HG02943 (cell line): Measurements from ENCODE around the gene PPP2R2B.

Experiments
- ATAC-seq: cut with Tn5 transposase; IDR thresholded peaks from one replicate; pipeline ENCODE4 v1.9.1; 2021; ENCODE audit warnings: mild to moderate bottlenecking, low read depth, moderate library complexity; ENCODE audit not compliant: unreplicated experiment

PPP2R2B gene

DNA sequence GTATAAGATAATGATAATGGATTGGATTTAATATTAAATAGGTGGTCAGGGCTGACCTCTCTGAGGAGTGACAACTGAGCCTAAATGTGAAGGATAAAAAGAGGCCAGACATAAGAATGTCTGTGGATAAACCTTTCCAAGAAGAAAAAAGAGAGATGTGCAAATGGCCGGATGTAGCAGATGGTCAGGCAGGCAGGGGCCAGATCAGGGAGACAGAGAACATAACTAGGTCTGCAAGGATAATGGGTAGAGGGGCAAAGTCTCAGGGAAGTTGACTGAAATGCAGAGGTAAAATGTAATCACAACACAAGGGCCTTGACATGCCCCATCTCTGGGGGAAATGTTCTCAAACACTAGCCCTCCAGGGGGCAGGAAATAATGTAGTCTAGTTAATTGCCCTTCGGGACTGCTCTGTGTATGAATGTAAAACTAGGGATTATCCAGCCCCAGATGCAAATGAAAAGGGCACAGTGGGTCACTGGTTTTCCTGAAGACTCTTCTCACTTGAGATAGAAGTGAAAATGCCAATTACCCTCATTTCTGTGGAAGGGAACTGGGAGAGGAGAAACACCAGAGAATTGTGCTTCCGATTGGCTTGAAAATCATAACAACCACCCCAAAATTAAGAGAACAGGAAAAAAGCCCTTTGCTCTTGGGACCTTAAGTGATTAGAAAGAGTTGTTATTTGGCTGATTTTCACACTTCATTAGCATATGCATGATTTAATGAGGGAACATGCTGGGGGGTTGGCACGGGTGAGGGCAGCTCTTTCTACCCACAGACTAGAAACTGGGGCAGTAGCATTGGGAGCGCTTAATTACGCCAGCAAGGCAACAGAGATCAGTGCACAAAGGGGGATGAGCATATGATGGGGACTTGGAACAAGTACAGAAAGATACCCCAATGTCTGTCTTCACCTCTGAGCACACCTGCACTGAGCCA lies 88.6 kb downstream of the PPP2R2B start:
- no peak for ATAC-seq

DNA sequence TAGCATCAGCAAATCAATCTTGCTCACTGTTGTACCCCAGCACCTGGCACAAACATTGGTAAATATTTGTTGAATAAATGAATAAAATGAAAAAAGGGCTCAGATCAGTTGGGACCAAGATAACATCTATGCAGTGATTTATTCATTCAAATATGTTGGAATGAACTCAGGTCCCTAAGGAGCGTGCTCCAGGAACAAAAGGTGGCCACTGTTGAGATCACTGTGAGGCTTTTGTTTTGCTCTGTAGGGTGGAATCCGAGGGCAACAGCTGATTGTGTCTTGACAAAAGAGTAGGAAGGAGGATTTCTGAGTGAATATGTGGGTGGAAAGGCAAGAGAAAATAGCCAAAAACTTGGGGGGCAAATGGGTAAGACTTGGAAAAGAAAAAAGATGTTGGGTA lies 89.7 kb downstream of the PPP2R2B start:
- ATAC-seq, result no peak

DNA sequence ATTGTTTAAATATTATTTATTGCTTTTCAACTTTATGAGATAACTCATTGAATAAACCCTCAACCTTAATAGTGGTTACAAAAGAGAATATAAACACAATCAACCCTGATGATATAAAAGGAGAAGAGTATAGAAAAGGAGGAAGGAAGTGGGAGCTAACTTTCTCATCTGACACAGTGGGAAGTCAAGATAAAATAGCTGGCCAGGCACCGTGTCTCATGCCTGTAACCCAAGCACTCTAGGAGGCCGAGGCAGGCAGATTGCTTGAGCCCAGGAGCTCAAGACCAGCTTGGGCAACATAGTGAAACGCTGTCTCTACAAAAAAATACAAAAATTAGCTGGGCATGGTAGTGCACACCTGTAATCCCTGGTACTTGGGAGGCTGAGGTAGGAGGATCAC lies 93.5 kb downstream of the PPP2R2B start:
- no peak for ATAC-seq

DNA sequence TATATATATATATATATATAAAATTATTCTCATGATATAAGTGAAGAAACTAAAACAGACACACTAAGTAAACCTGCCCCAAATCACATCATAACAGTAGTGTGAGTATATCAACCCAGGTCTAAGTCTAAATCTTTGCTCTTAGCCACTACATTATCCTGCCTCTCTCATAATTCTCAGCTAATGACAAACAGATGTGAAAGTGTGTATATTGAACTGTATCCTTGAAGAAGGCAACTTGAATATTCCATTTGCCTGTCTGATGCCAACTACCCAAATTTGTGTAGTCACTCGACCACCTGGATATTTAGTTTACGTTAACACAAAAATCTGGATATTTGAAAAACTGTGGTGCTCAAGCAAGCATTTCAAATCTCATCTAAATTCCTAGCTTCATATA lies 97.4 kb downstream of the PPP2R2B start:
- no peak for ATAC-seq

DNA sequence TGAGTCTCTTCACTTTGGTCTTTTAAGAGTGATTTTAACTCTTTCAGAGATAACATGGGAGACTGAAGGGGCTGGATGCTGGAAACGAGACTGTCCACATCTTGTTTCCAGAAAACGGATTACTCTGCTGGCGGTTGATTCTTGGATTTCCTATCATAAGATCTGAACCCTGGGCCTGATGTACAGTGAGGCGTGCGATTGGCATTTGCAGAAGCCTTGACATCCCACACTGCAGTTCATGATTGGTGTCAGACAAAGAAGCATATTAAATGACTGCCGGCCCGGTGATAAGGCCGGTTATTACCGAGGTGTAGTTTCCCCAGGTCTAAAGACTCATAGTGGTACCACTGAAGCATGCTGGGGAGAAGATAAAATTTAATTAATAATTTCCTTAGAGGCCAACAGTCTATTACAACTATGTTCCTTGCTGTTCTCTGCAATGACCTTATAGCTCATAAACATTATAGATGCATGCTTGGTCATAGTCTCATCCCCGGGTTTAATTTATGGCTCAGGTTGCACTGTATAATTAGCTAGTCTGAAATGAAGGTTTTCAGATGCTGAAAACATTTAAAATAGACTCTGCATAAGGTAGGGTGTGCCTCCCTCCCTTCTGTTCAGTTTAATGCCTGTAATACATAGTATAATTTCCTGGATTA lies 99.2 kb downstream of the PPP2R2B start:
- ATAC-seq, result no peak

DNA sequence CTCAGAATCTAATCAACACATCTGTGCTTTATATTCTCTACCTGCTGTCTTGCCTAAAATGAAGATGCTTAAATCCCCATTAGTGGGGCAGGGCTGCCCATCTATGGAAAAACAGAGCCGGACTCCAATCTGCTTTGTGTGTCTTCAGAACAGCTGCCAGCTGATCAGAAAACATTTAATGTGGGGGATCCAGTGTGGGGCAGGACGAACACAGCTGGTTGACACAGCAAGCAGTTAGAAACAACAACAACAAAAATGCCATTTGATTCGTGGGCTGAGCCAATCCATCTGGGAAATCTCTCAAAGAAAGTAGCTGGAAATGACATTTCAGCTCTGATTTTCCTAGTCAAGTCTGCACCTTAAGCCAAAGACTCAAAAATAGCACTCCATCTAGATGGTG lies 99.8 kb downstream of the PPP2R2B start:
- ATAC-seq, result no peak

- ATAC-seq, result no peak
Measured at GRCh38 chr5:146778261-146778660, 100.3 kb downstream of the PPP2R2B start.

- ATAC-seq, result no peak
Measured at GRCh38 chr5:146772881-146773466, 105.6 kb downstream of the PPP2R2B start.

DNA sequence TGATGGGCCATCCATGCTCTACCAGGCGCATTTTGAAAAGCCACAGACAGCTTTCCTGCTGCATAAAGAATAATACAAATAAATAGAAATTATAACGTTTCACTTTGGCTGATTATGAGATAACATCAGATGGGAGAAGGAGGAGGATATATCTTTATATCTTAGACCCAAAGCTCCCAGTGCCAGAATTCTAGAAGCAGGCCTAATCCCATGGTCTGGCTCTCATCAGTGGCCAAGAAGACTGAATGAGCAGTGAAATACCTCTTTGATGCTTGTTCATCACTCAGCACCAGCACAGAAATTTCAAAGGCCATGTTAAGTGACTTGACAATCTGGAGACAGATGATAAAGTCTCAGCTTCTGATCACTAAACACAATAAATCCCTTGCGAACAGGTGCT lies 107.6 kb downstream of the PPP2R2B start:
- ATAC-seq, result no peak

- ATAC-seq, result no peak
Measured at GRCh38 chr5:146770546-146770945, 108.0 kb downstream of the PPP2R2B start.

DNA sequence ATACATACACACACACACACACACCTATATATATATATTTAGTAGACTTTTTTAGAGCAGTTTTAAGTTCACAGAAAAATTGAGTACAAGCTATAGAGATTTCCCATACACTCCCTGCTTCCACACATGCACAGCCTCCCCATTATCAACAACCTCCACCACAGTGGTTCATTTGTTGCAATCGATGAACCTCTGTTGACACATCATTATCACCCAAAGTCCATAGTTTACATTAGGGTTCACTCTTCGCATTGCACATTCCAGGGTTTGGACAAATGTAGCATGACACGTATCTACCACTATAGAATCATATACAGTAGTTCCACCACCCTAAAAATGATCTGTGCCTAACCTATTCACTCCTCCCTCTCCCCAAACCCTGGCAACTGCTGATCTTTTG lies 111.0 kb downstream of the PPP2R2B start:
- no peak for ATAC-seq

GRCh38 chr5:146766013-146766412 lies 112.5 kb downstream of the PPP2R2B start:
- no peak for ATAC-seq

DNA sequence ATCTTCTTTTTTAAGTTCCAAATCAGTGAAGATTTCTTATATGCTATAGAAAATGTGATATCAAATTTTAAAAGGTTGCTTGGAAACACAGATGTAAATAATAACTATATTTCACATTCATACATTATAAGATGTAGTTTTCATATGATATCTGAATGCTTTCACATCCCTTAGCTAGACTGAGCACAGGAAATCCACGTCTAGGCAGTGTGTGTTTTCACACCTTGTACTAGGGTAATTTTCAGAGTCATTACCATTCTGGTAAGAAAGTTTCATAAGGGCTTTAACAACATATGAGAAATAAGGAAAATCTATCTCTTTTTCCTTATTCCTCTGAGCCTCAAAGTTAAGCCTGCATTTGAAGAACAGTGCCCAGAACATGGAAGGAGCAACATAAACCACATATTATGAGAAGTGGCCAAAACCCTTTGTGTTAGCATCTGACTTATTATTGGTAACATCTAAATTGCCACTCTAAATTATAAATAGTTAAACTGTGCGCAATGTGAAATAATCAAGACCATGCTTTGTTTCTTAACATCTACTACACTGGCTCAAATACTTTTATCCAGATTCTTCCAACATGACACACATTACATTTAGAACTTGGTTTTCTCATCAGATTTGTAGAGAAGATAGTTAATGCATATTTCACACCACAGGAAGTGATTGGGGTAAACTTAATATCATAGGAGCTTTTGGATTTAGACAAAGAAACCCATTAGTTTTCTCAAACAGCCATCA lies 113.3 kb downstream of the PPP2R2B start:
- no peak for ATAC-seq

GRCh38 chr5:146762830-146763229 lies 115.7 kb downstream of the PPP2R2B start:
- ATAC-seq, result no peak

DNA sequence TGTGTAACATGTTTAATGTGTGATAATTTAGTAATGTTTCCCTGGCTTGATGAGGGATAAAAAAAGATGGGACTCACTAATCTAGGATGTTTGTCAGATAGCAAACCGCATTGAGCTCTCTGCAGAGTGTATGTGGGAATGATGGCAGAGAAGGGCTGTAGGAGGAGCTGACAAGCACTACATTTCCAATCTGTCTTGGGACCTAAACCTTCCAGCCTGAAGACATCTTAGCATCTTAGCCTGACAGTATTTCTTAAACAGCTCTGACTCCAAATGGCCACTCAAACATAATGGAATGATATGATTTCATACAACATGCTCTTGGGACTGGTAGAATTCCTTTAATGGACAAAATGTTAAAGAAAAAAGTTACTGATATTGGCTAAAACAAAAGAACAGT lies 116.7 kb downstream of the PPP2R2B start:
- no peak for ATAC-seq

- ATAC-seq, result no peak
Measured at GRCh38 chr5:146758938-146759337, 119.6 kb downstream of the PPP2R2B start.

DNA sequence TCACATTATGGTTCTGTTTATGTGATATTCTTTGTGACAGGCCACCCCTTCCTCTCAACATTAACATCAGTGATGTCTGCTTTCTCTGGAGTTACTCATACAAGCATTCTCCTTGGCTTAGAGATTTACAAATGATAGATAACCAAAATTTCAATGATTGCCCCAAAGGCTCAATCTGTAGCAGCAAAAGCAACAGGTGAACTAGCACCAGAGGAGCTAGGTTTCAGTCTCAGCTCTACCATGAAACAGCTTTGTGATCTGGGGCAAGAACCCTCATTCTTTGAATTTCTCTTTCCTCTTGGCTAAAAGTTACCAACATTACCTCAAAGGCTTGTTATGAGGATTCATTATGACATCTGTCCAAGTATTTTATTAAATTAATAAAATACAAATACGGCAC lies 120.5 kb downstream of the PPP2R2B start:
- ATAC-seq, result no peak

DNA sequence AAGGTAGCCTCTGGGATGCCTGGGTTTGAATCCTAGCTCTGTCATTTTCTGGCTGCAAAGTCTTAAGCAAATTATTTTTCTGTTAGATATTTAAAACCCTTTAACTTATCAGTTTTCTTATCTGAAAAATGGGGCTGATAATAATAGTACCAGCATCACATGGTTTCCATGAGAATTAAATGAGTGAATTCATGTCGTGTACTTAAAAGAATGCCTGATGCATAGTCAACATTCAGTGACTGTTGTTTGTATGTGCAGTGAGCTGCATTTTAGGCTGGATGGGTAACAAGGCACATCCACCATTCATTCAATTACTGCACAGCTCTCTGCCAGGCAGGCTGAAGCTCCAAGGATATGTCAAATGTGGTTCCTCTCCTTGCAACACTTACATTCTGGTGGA lies 122.0 kb downstream of the PPP2R2B start:
- ATAC-seq, result no peak

GRCh38 chr5:146755793-146756192 lies 122.8 kb downstream of the PPP2R2B start:
- ATAC-seq, result no peak

- ATAC-seq, result no peak
Measured at GRCh38 chr5:146754621-146755020, 123.9 kb downstream of the PPP2R2B start.

DNA sequence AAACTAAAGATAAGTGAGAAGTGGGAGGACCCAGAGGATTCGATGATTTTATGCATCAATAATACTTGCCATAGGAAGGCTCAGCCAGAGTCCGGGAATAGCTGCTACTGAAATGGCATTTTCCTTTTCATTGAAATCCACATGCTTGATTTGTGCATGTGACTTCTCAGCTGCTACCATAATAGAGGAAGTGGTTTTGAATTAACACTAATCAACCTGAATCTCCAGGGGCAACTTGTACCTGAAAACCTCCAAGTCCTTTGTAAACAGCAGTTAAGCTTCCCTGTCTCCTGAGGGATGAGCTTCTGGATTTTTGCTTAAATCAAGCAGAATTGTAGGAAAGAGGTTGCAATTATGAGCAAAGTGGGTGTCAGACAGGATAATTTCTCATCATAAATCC lies 124.9 kb downstream of the PPP2R2B start:
- ATAC-seq, result no peak
